Suprapubic skin (tissue), 4 donors: ENCODE measurements around the gene SLC34A3. TPM values are rescaled to one million over a fixed set of nuclear protein-coding genes. Genes with fewer than 3 reads are reported as not detected.

Experiments
- DNase-seq, 2 donors: peaks; one replicate each; pipeline ENCODE4 v3.0.0-alpha.2; 2019; ENCODE audit warnings: low spot score in 2 of 2
- H3K27ac ChIP-seq: fragments of 200-600 bp; sonication (generic); one replicate; pipeline ENCODE4 v1.5.1; 2019
- H3K27me3 ChIP-seq: fragments of 200-600 bp; sonication (generic); one replicate; pipeline ENCODE4 v1.5.1; 2019
- H3K36me3 ChIP-seq: fragments of 200-600 bp; sonication (generic); one replicate; pipeline ENCODE4 v1.5.1; 2019
- H3K4me1 ChIP-seq: fragments of 200-600 bp; sonication (generic); one replicate; pipeline ENCODE4 v1.5.1; 2019
- H3K4me3 ChIP-seq: fragments of 200-600 bp; sonication (generic); one replicate; pipeline ENCODE4 v1.5.1; 2019; ENCODE audit warnings: mild to moderate bottlenecking
- H3K9me3 ChIP-seq: fragments of 200-600 bp; sonication (generic); one replicate; pipeline ENCODE4 v1.5.1; 2019
- EP300 ChIP-seq: sonication (generic); formaldehyde crosslinking; IDR thresholded peaks from one replicate; pipeline ENCODE4 v1.6.1; 2017; ENCODE audit warnings: antibody characterized with exemption
- POLR2A ChIP-seq, 2 donors: fragments of 450-650 bp; IDR thresholded peaks; one replicate each; pipeline ENCODE4 v1.6.1; 2017; ENCODE audit warnings: antibody characterized with exemption in 2 of 2, mild to moderate bottlenecking in 2 of 2, moderate library complexity in 2 of 2
- POLR2AphosphoS5 ChIP-seq, 3 donors: sonication (generic); formaldehyde crosslinking; IDR thresholded peaks; one replicate each; pipeline ENCODE4 v1.6.1; 2017; ENCODE audit warnings: antibody characterized with exemption in 3 of 3
- WGBS: methylation state at CpG from one replicate; pipeline ENCODE4 v1.1.5; 2018; 5-methylcytosine and 5-hydroxymethylcytosine counted together
- total RNA-seq, 4 donors: library from RNA; depleted of rRNA; stranded (reverse); fragments of >200 nt; gene quantifications; one replicate each; pipeline ENCODE4 v1.1.0, GENCODE V29; 2016
- TF ChIP-seq, protein P1 (sequence below), 2 donors: fragments of 200-600 bp in 1 of 2; fragments of 450-650 bp in 1 of 2; sonication (generic) in 1 of 2; IDR thresholded peaks; one replicate each; pipeline ENCODE4 v1.5.1; 2016 to 2019; ENCODE audit warnings: antibody characterized with exemption in 2 of 2, mild to moderate bottlenecking in 1 of 2, moderate library complexity in 1 of 2

The SLC34A3 gene
- total RNA-seq, 4 donors from 2014 or later = 0.34 TPM; not detected in 3

- 74% methylated on average over 21 of the region's 24 CpGs for WGBS
- Histone ChIP-seq H3K27me3 (peaks cover 36% of the 10 kb centered on the region), H3K9me3 (no peaks in the 10 kb centered on the region), H3K4me3 (no peak overlapping the region), H3K4me1 (peaks cover 81% of the 10 kb centered on the region), H3K36me3 (peaks cover 15% of the 10 kb centered on the region), H3K27ac (no peak overlapping the region)
- TF ChIP-seq EP300 (no peak), POLR2AphosphoS5 (IDR thresholded peaks at IDR 0.05) (no peak), POLR2A (IDR thresholded peaks at IDR 0.05) (no peak)
- TF ChIP-seq, protein P1, sequence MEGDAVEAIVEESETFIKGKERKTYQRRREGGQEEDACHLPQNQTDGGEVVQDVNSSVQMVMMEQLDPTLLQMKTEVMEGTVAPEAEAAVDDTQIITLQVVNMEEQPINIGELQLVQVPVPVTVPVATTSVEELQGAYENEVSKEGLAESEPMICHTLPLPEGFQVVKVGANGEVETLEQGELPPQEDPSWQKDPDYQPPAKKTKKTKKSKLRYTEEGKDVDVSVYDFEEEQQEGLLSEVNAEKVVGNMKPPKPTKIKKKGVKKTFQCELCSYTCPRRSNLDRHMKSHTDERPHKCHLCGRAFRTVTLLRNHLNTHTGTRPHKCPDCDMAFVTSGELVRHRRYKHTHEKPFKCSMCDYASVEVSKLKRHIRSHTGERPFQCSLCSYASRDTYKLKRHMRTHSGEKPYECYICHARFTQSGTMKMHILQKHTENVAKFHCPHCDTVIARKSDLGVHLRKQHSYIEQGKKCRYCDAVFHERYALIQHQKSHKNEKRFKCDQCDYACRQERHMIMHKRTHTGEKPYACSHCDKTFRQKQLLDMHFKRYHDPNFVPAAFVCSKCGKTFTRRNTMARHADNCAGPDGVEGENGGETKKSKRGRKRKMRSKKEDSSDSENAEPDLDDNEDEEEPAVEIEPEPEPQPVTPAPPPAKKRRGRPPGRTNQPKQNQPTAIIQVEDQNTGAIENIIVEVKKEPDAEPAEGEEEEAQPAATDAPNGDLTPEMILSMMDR (IDR thresholded peaks at IDR 0.05) = no peak
- peak in 1 of 2 donors; percentile 62 for DNase-seq
Measured at GRCh38 chr9:137275588-137276472, 45.1 kb downstream of the SLC34A3 start.

- Histone ChIP-seq H3K9me3 (no peaks in the 10 kb centered on the region), H3K27ac (peak overlapping the region; percentile 62), H3K36me3 (peaks cover 15% of the 10 kb centered on the region), H3K27me3 (peaks cover 44% of the 10 kb centered on the region), H3K4me1 (peaks cover 77% of the 10 kb centered on the region), H3K4me3 (peak overlapping the region; percentile 47)
- TF ChIP-seq, protein P1 (IDR thresholded peaks at IDR 0.05) = no peak
- TF ChIP-seq EP300 = no peak
- no peak for TF ChIP-seq POLR2AphosphoS5 (IDR thresholded peaks at IDR 0.05)
- 30% methylated on average over 14 of the region's 30 CpGs for WGBS
- DNase-seq = peak in 1 of 2 donors; percentile 75
Measured at GRCh38 chr9:137276473-137277328, 46.0 kb downstream of the SLC34A3 start.

- peaks cover 69% of the 10 kb centered on the region for H3K4me1 ChIP-seq
- peaks cover 9% of the 10 kb centered on the region for H3K36me3 ChIP-seq
- H3K27ac ChIP-seq = peak within 1 kb of the TSS; percentile 62
- peak within 1 kb of the TSS; percentile 47 for H3K4me3 ChIP-seq
- peaks cover 44% of the 10 kb centered on the region for H3K27me3 ChIP-seq
- peak; percentile 90 to 93 for DNase-seq
- 12% methylated on average over 14 of the region's 25 CpGs for WGBS
- TF ChIP-seq POLR2AphosphoS5 (IDR thresholded peaks at IDR 0.05) (no peak), EP300 (no peak), POLR2A (IDR thresholded peaks at IDR 0.05) (no peak)
- TF ChIP-seq, protein P1 (IDR thresholded peaks at IDR 0.05) = no peak
- H3K9me3 ChIP-seq = no peaks in the 10 kb centered on the region
Measured at GRCh38 chr9:137277329-137278041, 46.8 kb downstream of the SLC34A3 start, which contains the start of gene TOR4A. TOR4A (plus strand) TSS chr9:137277726; CDS start chr9:137278690, 964 bp downstream.

DNA sequence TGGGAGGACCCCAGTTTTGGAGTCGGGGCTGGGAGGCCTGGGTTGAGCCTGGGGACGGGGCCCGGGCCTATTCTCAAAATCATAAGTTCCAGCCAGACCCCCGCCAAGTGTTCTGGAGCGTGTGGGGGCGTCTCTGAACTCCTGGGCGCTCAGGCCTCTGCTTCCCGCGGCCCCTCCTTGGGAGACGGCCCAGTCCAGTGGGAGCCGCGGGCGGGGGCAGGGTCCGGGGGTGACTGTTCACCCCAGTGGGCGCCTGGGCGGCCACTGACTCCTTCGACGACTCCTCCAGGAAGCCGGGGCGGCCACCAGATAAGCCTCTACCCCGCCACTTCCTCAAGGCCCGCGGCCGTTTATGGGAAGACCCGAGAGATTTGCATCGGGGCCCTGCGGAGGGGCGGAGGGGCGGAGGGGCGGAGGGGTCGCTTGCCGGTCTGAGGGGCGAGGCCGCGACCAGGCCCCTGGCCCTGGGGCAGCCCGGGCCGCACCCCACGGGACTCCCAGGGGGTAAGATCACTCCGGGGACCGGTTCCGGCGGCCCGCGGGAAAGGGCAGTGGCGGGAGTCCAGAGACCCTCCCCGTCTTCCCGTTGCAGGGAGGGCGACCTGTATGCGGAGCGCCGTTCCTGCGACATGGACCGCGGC is 47.5 kb downstream of the SLC34A3 start:
- Histone ChIP-seq H3K36me3 (peaks cover 2% of the 10 kb centered on the region), H3K4me1 (peaks cover 64% of the 10 kb centered on the region), H3K4me3 (peak overlapping the region; percentile 47), H3K27me3 (peaks cover 44% of the 10 kb centered on the region), H3K9me3 (no peaks in the 10 kb centered on the region), H3K27ac (no peak overlapping the region)
- DNase-seq = peak in 1 of 2 donors; percentile 71
- WGBS = 4% methylated on average over 23 of the region's 54 CpGs
- TF ChIP-seq POLR2A (IDR thresholded peaks at IDR 0.05) (no peak), EP300 (no peak), POLR2AphosphoS5 (IDR thresholded peaks at IDR 0.05) (no peak)
- TF ChIP-seq, protein P1 (IDR thresholded peaks at IDR 0.05) = no peak
